GM12864 (cell line): ENCODE data around the gene ZNF19.

ENCODE experiments used
- DNase-seq: peaks from one replicate; pipeline ENCODE4 v3.0.0-alpha.2; 2011; ENCODE audit warnings: low read depth
- H3K4me3 ChIP-seq: 2 replicates; pipeline ENCODE4 v1.5.1; 2011; ENCODE audit warnings: mild to moderate bottlenecking, low read depth, low read length, control low read depth
- CTCF ChIP-seq: IDR thresholded peaks from 2 replicates; pipeline ENCODE4 v1.5.1; 2011; ENCODE audit warnings: low read depth, mild to moderate bottlenecking, moderate library complexity, low read length, control low read depth, inconsistent platforms; ENCODE audit errors: missing control alignments

The ZNF19 gene

GRCh38 chr16:71524566-71525553 lies 35.7 kb upstream of the ZNF19 start:
- no peak for TF ChIP-seq CTCF
- no peak for DNase-seq
- H3K4me3 ChIP-seq: no peak overlapping the region

GRCh38 chr16:71520550-71520949 lies 31.4 kb upstream of the ZNF19 start:
- no peak overlapping the region for H3K4me3 ChIP-seq
- TF ChIP-seq CTCF: no peak
- DNase-seq: no peak

- TF ChIP-seq CTCF: no peak
- no peak for DNase-seq
Observed at GRCh38 chr16:71515026-71515425, 25.9 kb upstream of the ZNF19 start.

GRCh38 chr16:71514476-71514875 lies 25.4 kb upstream of the ZNF19 start:
- no peak overlapping the region for H3K4me3 ChIP-seq
- no peak for TF ChIP-seq CTCF
- no peak for DNase-seq

More at GRCh38 chr16:71515026-71515425, 25.9 kb upstream of the ZNF19 start:
- no peak overlapping the region for H3K4me3 ChIP-seq

GRCh38 chr16:71513302-71513701 lies 24.2 kb upstream of the ZNF19 start:
- no peak for DNase-seq
- no peak for TF ChIP-seq CTCF
- H3K4me3 ChIP-seq: no peak overlapping the region

- no peak for DNase-seq
- no peak for TF ChIP-seq CTCF
- no peak overlapping the region for H3K4me3 ChIP-seq
Observed at GRCh38 chr16:71507061-71507460, 17.9 kb upstream of the ZNF19 start.
